Measurements from ENCODE around the gene GEMIN7.

GRCh38 chr19:45119582-45119981 is 40.5 kb downstream of the GEMIN7 start:
- TF ChIP-seq, protein P1, sequence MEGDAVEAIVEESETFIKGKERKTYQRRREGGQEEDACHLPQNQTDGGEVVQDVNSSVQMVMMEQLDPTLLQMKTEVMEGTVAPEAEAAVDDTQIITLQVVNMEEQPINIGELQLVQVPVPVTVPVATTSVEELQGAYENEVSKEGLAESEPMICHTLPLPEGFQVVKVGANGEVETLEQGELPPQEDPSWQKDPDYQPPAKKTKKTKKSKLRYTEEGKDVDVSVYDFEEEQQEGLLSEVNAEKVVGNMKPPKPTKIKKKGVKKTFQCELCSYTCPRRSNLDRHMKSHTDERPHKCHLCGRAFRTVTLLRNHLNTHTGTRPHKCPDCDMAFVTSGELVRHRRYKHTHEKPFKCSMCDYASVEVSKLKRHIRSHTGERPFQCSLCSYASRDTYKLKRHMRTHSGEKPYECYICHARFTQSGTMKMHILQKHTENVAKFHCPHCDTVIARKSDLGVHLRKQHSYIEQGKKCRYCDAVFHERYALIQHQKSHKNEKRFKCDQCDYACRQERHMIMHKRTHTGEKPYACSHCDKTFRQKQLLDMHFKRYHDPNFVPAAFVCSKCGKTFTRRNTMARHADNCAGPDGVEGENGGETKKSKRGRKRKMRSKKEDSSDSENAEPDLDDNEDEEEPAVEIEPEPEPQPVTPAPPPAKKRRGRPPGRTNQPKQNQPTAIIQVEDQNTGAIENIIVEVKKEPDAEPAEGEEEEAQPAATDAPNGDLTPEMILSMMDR (conservative IDR thresholded peaks at IDR 0.05; ENCODE audit: low read depth, low read length), result no peak
- no peak for TF ChIP-seq EZH2 (IDR thresholded peaks at IDR 0.05; ENCODE audit: low read length, unreplicated experiment)
- TF ChIP-seq EZH2phosphoT487 (IDR thresholded peaks at IDR 0.05; ENCODE audit: borderline replicate concordance, low read length), result no peak

All from PC-3 (cell line).